WTC11 (cell line): ENCODE measurements around the gene CSNK2A1. TPM values are rescaled to one million over a fixed set of nuclear protein-coding genes. Genes with fewer than 3 reads are reported as not detected.

Experiments used
- ATAC-seq: fragments of 200-7000 bp; cut with Tn5 transposase; 2 replicates; pipeline ENCODE4 v1.10.0; 2021; ENCODE audit warnings: mild to moderate bottlenecking, moderate library complexity
- CTCF ChIA-PET: fragments of 300-600 bp; sonication (Branson Sonifier 250); formaldehyde crosslinking; loops from one replicate; lab custom pipeline; 2021; ENCODE audit warnings: antibody characterized with exemption; lab: Charles Lee
- POLR2A ChIA-PET: fragments of 350-600 bp; sonication (Branson Sonifier 250); formaldehyde crosslinking; loops from one replicate; lab custom pipeline; 2021; ENCODE audit warnings: antibody characterized with exemption; lab: Charles Lee
- DNase-seq: peaks from one replicate; pipeline ENCODE4 v3.0.0; 2021; ENCODE audit warnings: low spot score
- H3K27ac Mint-ChIP-seq: 2 replicates; pipeline ENCODE4 v1.8.0; 2021; ENCODE audit warnings: mixed read lengths
- H3K27me3 Mint-ChIP-seq: 2 replicates; pipeline ENCODE4 v1.8.0; 2021; ENCODE audit warnings: low read depth, mild to moderate bottlenecking, moderate library complexity, mixed read lengths
- H3K36me3 Mint-ChIP-seq: 2 replicates; pipeline ENCODE4 v1.8.0; 2021; ENCODE audit warnings: mixed read lengths
- H3K4me1 Mint-ChIP-seq: 2 replicates; pipeline ENCODE4 v1.8.0; 2022; ENCODE audit warnings: mixed read lengths
- H3K4me3 Mint-ChIP-seq: 2 replicates; pipeline ENCODE4 v1.8.0; 2021; ENCODE audit warnings: mild to moderate bottlenecking, moderate library complexity, mixed read lengths
- H3K9me3 Mint-ChIP-seq: 2 replicates; pipeline ENCODE4 v1.8.0; 2021; ENCODE audit warnings: mixed read lengths
- CREB1 ChIP-seq: sonication (generic); formaldehyde crosslinking; IDR thresholded peaks from 2 replicates; pipeline ENCODE4 v1.8.0; 2023; ENCODE audit warnings: mild to moderate bottlenecking, missing genetic modification reagents
- ELF4 ChIP-seq: sonication (generic); formaldehyde crosslinking; IDR thresholded peaks from 2 replicates; pipeline ENCODE4 v1.8.1; 2022; ENCODE audit warnings: low read depth, mild to moderate bottlenecking, moderate library complexity, missing genetic modification reagents
- ETV6 ChIP-seq: sonication (generic); formaldehyde crosslinking; IDR thresholded peaks from 2 replicates; pipeline ENCODE4 v1.8.1; 2022; ENCODE audit warnings: mild to moderate bottlenecking, missing genetic modification reagents
- GTF2I ChIP-seq: fragments of 250-450 bp; sonication (Bioruptor Pico); conservative IDR thresholded peaks from 2 replicates; pipeline ENCODE4 v1.4.0; 2021; ENCODE audit warnings: mild to moderate bottlenecking
- IRF2 ChIP-seq: sonication (generic); formaldehyde crosslinking; IDR thresholded peaks from 2 replicates; pipeline ENCODE4 v1.8.0; 2022; ENCODE audit warnings: low read depth, missing genetic modification reagents, borderline replicate concordance
- JUN ChIP-seq: sonication (generic); formaldehyde crosslinking; IDR thresholded peaks from 2 replicates; pipeline ENCODE4 v1.8.0; 2023; ENCODE audit warnings: mild to moderate bottlenecking, missing genetic modification reagents
- MYBL2 ChIP-seq: sonication (generic); formaldehyde crosslinking; IDR thresholded peaks from 2 replicates; pipeline ENCODE4 v1.8.1; 2023; ENCODE audit warnings: mild to moderate bottlenecking, moderate library complexity, missing genetic modification reagents
- NFE2L1 ChIP-seq: sonication (generic); formaldehyde crosslinking; IDR thresholded peaks from 2 replicates; pipeline ENCODE4 v1.8.1; 2023; ENCODE audit warnings: missing genetic modification reagents
- NR1H2 ChIP-seq: sonication (generic); formaldehyde crosslinking; IDR thresholded peaks from 2 replicates; pipeline ENCODE4 v1.9.0; 2021; ENCODE audit warnings: mild to moderate bottlenecking, moderate library complexity, missing genetic modification reagents
- SP1 ChIP-seq: sonication (generic); formaldehyde crosslinking; conservative IDR thresholded peaks from 2 replicates; pipeline ENCODE4 v1.8.1; 2022; ENCODE audit warnings: missing genetic modification reagents
- TCF7 ChIP-seq: sonication (generic); formaldehyde crosslinking; IDR thresholded peaks from 2 replicates; pipeline ENCODE4 v1.8.0; 2022; ENCODE audit warnings: mild to moderate bottlenecking, low read depth, missing genetic modification reagents, moderate library complexity
- ZNF232 ChIP-seq: sonication (generic); formaldehyde crosslinking; IDR thresholded peaks from 2 replicates; pipeline ENCODE4 v1.8.0; 2022; ENCODE audit warnings: mild to moderate bottlenecking, missing genetic modification reagents
- ZNF263 ChIP-seq: sonication (generic); formaldehyde crosslinking; IDR thresholded peaks from 2 replicates; pipeline ENCODE4 v1.8.1; 2022; ENCODE audit warnings: low read depth, mild to moderate bottlenecking, moderate library complexity, missing genetic modification reagents
- total RNA-seq: library from RNA; stranded (reverse); gene quantifications from 3 replicates; pipeline ENCODE4 v1.2.3, GENCODE V29; 2021
- TF ChIP-seq, protein P1 (sequence below): sonication (generic); formaldehyde crosslinking; IDR thresholded peaks from 2 replicates; pipeline ENCODE4 v1.8.0; 2023; ENCODE audit warnings: missing genetic modification reagents, mild to moderate bottlenecking, borderline replicate concordance
- TF ChIP-seq, protein P2 (sequence below): sonication (generic); formaldehyde crosslinking; IDR thresholded peaks from 2 replicates; pipeline ENCODE4 v1.8.1; 2022; ENCODE audit warnings: mild to moderate bottlenecking, moderate library complexity, missing genetic modification reagents
- TF ChIP-seq, protein P3 (sequence below): sonication (generic); formaldehyde crosslinking; IDR thresholded peaks from 2 replicates; pipeline ENCODE4 v1.8.0; 2022; ENCODE audit warnings: mild to moderate bottlenecking, missing genetic modification reagents
- TF ChIP-seq, protein P4 (sequence below): fragments of 200-600 bp; IDR thresholded peaks from 2 replicates; pipeline ENCODE4 v1.8.0; 2022; ENCODE audit warnings: antibody characterized with exemption
- TF ChIP-seq, protein P5 (sequence below): sonication (generic); formaldehyde crosslinking; IDR thresholded peaks from 2 replicates; pipeline ENCODE4 v1.8.0; 2022; ENCODE audit warnings: mild to moderate bottlenecking, missing genetic modification reagents
- TF ChIP-seq, protein P6 (sequence below): sonication (generic); formaldehyde crosslinking; conservative IDR thresholded peaks from 2 replicates; pipeline ENCODE4 v1.8.1; 2022; ENCODE audit warnings: mild to moderate bottlenecking, missing genetic modification reagents
- TF ChIP-seq, protein P7 (sequence below): sonication (generic); formaldehyde crosslinking; IDR thresholded peaks from 2 replicates; pipeline ENCODE4 v1.8.1; 2022; ENCODE audit warnings: missing genetic modification reagents, borderline replicate concordance

CSNK2A1 gene
- total RNA-seq, 1 experiment from 2014 or later, result 235 TPM

DNA sequence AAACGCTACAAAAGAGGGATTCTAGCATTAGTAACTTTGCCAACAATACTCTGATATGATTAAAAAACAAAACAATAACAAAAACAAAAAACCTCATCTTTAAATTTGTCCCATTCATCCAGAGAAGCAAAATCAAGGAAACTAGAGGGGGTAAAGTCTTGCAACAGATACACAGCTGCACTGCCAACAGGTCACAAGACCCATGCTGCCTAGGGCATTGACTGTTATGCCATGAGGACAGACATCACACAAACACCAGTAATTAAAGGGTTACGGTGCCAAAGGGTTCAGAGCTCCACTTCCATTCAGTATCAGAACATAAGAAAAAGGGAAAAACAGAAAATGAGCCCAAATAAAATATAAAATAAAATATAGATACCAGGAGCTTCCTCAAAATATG, 82.9 kb downstream of the CSNK2A1 start:
- Mint-ChIP-seq H3K36me3 (no peaks in the 10 kb centered on the region), H3K4me3 (peak overlapping the region; percentile 48), H3K27ac (no peak overlapping the region), H3K27me3 (peaks cover 28% of the 10 kb centered on the region), H3K4me1 (peaks cover 19% of the 10 kb centered on the region), H3K9me3 (no peaks in the 10 kb centered on the region)
- ChIA-PET POLR2A (no interaction called here), CTCF (no interaction called here)
- DNase-seq (no peak), ATAC-seq (no peak)
- TF ChIP-seq ZNF232 (CRISPR knock-in tag), result no peak
- TF ChIP-seq, protein P1, sequence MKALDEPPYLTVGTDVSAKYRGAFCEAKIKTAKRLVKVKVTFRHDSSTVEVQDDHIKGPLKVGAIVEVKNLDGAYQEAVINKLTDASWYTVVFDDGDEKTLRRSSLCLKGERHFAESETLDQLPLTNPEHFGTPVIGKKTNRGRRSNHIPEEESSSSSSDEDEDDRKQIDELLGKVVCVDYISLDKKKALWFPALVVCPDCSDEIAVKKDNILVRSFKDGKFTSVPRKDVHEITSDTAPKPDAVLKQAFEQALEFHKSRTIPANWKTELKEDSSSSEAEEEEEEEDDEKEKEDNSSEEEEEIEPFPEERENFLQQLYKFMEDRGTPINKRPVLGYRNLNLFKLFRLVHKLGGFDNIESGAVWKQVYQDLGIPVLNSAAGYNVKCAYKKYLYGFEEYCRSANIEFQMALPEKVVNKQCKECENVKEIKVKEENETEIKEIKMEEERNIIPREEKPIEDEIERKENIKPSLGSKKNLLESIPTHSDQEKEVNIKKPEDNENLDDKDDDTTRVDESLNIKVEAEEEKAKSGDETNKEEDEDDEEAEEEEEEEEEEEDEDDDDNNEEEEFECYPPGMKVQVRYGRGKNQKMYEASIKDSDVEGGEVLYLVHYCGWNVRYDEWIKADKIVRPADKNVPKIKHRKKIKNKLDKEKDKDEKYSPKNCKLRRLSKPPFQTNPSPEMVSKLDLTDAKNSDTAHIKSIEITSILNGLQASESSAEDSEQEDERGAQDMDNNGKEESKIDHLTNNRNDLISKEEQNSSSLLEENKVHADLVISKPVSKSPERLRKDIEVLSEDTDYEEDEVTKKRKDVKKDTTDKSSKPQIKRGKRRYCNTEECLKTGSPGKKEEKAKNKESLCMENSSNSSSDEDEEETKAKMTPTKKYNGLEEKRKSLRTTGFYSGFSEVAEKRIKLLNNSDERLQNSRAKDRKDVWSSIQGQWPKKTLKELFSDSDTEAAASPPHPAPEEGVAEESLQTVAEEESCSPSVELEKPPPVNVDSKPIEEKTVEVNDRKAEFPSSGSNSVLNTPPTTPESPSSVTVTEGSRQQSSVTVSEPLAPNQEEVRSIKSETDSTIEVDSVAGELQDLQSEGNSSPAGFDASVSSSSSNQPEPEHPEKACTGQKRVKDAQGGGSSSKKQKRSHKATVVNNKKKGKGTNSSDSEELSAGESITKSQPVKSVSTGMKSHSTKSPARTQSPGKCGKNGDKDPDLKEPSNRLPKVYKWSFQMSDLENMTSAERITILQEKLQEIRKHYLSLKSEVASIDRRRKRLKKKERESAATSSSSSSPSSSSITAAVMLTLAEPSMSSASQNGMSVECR (CRISPR knock-in tag), result no peak
- TF ChIP-seq IRF2 (CRISPR knock-in tag), result no peak
- TF ChIP-seq SP1 (CRISPR knock-in tag), result no peak
- TF ChIP-seq, protein P2, sequence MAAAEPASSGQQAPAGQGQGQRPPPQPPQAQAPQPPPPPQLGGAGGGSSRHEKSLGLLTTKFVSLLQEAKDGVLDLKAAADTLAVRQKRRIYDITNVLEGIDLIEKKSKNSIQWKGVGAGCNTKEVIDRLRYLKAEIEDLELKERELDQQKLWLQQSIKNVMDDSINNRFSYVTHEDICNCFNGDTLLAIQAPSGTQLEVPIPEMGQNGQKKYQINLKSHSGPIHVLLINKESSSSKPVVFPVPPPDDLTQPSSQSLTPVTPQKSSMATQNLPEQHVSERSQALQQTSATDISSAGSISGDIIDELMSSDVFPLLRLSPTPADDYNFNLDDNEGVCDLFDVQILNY, result no peak
- TF ChIP-seq ZNF263 (CRISPR knock-in tag), result no peak
- no peak for TF ChIP-seq JUN
- TF ChIP-seq NR1H2 (CRISPR knock-in tag), result no peak
- TF ChIP-seq, protein P3, sequence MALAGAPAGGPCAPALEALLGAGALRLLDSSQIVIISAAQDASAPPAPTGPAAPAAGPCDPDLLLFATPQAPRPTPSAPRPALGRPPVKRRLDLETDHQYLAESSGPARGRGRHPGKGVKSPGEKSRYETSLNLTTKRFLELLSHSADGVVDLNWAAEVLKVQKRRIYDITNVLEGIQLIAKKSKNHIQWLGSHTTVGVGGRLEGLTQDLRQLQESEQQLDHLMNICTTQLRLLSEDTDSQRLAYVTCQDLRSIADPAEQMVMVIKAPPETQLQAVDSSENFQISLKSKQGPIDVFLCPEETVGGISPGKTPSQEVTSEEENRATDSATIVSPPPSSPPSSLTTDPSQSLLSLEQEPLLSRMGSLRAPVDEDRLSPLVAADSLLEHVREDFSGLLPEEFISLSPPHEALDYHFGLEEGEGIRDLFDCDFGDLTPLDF (CRISPR knock-in tag), result no peak
- TF ChIP-seq, protein P4, sequence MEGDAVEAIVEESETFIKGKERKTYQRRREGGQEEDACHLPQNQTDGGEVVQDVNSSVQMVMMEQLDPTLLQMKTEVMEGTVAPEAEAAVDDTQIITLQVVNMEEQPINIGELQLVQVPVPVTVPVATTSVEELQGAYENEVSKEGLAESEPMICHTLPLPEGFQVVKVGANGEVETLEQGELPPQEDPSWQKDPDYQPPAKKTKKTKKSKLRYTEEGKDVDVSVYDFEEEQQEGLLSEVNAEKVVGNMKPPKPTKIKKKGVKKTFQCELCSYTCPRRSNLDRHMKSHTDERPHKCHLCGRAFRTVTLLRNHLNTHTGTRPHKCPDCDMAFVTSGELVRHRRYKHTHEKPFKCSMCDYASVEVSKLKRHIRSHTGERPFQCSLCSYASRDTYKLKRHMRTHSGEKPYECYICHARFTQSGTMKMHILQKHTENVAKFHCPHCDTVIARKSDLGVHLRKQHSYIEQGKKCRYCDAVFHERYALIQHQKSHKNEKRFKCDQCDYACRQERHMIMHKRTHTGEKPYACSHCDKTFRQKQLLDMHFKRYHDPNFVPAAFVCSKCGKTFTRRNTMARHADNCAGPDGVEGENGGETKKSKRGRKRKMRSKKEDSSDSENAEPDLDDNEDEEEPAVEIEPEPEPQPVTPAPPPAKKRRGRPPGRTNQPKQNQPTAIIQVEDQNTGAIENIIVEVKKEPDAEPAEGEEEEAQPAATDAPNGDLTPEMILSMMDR, result no peak
- TF ChIP-seq MYBL2 (CRISPR knock-in tag), result no peak
- no peak for TF ChIP-seq TCF7 (CRISPR knock-in tag)
- TF ChIP-seq, protein P5, sequence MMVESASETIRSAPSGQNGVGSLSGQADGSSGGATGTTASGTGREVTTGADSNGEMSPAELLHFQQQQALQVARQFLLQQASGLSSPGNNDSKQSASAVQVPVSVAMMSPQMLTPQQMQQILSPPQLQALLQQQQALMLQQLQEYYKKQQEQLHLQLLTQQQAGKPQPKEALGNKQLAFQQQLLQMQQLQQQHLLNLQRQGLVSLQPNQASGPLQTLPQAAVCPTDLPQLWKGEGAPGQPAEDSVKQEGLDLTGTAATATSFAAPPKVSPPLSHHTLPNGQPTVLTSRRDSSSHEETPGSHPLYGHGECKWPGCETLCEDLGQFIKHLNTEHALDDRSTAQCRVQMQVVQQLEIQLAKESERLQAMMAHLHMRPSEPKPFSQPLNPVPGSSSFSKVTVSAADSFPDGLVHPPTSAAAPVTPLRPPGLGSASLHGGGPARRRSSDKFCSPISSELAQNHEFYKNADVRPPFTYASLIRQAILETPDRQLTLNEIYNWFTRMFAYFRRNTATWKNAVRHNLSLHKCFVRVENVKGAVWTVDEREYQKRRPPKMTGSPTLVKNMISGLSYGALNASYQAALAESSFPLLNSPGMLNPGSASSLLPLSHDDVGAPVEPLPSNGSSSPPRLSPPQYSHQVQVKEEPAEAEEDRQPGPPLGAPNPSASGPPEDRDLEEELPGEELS (CRISPR knock-in tag), result no peak
- no peak for TF ChIP-seq ELF4 (CRISPR knock-in tag)
- no peak for TF ChIP-seq NFE2L1 (CRISPR knock-in tag)
- no peak for TF ChIP-seq GTF2I (CRISPR knock-in tag)

DNA sequence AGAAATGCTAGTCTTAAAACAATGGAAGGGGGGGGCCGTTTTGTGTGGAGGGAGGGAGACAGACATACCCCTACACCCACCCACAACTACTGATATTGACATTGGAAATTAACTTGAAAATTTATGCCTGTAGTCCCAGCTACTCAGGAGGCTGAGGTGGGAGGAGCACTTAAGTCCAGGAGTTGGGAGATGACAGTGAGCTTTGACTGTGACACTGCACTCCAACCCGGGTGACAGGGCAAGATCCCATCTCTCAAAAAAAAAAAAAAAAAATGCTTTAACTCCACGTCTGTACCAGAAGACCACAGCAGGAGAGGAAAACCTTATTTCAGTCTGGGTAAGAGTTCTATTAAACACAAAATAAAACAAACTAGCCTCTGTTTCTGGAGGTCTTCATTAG, 83.4 kb downstream of the CSNK2A1 start:
- peak overlapping the region; percentile 48 for H3K4me3 Mint-ChIP-seq
- ChIA-PET CTCF (interaction anchor here (0.7 kb wide), 1 partner anchor 204 kb away, joined by 3 read pairs; no protein-coding TSS in a partner anchor), POLR2A (no interaction called here)
- no peaks in the 10 kb centered on the region for H3K36me3 Mint-ChIP-seq
- DNase-seq, result no peak
- no peaks in the 10 kb centered on the region for H3K9me3 Mint-ChIP-seq
- H3K27me3 Mint-ChIP-seq, result peaks cover 28% of the 10 kb centered on the region
- ATAC-seq, result no peak
- no peak for TF ChIP-seq CREB1 (CRISPR knock-in tag)
- TF ChIP-seq, protein P6, sequence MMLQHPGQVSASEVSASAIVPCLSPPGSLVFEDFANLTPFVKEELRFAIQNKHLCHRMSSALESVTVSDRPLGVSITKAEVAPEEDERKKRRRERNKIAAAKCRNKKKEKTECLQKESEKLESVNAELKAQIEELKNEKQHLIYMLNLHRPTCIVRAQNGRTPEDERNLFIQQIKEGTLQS, result no peak
- TF ChIP-seq, protein P7, sequence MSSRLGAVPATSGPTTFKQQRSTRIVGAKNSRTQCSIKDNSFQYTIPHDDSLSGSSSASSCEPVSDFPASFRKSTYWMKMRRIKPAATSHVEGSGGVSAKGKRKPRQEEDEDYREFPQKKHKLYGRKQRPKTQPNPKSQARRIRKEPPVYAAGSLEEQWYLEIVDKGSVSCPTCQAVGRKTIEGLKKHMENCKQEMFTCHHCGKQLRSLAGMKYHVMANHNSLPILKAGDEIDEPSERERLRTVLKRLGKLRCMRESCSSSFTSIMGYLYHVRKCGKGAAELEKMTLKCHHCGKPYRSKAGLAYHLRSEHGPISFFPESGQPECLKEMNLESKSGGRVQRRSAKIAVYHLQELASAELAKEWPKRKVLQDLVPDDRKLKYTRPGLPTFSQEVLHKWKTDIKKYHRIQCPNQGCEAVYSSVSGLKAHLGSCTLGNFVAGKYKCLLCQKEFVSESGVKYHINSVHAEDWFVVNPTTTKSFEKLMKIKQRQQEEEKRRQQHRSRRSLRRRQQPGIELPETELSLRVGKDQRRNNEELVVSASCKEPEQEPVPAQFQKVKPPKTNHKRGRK (CRISPR knock-in tag), result no peak
- no peak for TF ChIP-seq ETV6 (CRISPR knock-in tag)
- TF ChIP-seq, protein P2, result no peak
- TF ChIP-seq, all 79 proteins: peak for 0
- Mint-ChIP-seq H3K4me1 (peaks cover 19% of the 10 kb centered on the region), H3K27ac (no peak overlapping the region)
